Activated naive CD4-positive, alpha-beta T cell treated with Interleukin-2 at 50 U/mL for 16 hours (primary cell): ENCODE results near the gene RNF181.
"Not testable (repeated sequence)": the region's sequence is repeated elsewhere in the genome, so short reads cannot be mapped to it uniquely, and the experiment has no call there.

Source experiments
- DNase-seq: peaks from one replicate; pipeline ENCODE4 v3.0.0-alpha.2; 2020

RNF181 gene, protein sequence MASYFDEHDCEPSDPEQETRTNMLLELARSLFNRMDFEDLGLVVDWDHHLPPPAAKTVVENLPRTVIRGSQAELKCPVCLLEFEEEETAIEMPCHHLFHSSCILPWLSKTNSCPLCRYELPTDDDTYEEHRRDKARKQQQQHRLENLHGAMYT

DNA sequence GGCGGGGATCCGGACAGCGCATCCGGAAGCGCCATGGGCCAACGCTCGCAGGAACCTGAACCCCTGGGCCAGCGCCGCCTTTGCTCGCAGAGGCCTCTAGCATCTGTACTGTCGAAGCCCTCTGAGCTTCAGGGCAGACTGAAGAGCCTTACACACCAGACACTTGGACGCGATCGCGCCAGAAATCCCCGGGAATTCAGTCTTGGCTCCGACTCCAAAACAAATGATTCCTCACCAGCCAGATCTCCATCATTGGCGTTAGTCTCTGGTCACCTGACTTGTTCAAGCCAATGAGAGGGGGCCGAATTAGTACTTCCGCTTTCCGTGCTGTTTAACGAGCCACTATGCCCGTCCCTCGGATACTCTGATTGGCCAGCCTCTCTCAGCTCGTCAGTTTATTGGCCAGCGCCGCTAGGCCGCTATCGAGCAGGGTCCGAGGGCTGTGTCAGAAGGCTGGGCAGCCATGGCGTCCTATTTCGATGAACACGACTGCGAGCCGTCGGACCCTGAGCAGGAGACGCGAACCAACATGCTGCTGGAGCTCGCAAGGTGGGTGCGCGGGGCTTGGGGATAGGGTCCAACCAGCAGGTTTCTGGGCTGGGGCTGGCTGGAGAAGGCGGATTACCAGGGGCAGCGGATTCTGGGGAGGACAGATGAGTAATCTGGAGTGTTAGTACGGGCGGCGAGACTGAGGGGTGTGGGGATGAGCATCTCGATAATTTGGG lies at the start of gene RNF181:
TSS of gene RNF181 (plus strand) at position 445 of the 725 bp plus-strand sequence. CDS start at position 464, 19 bp downstream.
- peak; percentile 91 for DNase-seq

DNA sequence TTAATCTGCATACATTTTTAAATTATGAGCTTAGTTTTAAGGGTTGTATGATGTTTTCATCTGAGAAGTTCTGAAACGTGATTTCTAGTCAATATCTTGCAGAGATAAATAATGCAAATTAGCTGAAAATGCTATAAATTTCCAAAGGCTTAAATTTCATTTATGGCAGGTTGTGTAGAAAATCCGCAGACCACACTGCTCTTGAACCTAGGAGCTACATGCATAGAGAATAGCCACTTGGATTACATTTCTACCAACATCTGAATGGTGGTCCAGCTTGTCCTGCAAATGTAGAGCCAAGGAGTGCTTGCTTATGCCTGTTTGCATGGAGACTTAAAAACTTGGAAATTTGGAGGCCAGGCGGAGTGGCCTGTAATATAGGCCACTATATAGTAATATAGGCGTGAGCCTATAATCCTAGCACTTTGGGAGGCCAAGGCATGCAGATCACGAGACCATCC lies 49.7 kb upstream of the RNF181 start:
- DNase-seq: no peak

DNA sequence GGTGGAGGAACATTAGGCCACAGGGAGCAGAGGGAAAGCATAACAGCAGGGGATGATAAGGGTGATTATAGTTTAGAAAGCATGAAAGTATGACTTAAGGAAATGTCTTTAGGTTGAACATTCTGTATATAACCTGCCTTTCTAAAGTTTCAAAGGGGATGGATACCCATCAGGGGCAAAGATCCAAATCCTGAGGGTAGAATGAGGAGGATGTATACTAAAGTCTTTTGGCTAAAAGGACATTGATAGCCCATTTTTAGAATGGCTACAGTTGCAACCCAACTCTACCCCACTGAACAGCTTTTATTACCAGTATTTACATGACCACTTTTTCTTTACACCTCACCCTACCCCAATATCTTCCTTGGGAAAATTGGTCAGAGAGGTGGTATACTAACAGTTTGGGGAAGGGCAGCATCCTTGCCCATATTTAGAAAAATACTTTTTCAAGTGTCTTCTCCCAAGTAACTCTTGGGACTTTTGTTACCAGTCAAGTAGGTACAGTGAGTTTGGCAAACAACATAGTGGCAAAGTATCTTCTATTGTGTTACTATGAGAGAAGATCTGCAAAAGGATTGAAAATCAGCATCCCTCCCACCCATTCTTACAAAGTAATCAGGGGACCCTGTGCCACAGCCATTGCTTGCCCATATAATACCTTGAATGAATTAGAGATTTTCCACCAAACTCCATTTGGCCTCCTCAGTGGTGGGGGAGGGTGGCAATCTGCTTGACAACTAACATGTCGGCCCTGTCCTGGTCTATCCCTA lies 48.3 kb upstream of the RNF181 start:
- DNase-seq: no peak

DNA sequence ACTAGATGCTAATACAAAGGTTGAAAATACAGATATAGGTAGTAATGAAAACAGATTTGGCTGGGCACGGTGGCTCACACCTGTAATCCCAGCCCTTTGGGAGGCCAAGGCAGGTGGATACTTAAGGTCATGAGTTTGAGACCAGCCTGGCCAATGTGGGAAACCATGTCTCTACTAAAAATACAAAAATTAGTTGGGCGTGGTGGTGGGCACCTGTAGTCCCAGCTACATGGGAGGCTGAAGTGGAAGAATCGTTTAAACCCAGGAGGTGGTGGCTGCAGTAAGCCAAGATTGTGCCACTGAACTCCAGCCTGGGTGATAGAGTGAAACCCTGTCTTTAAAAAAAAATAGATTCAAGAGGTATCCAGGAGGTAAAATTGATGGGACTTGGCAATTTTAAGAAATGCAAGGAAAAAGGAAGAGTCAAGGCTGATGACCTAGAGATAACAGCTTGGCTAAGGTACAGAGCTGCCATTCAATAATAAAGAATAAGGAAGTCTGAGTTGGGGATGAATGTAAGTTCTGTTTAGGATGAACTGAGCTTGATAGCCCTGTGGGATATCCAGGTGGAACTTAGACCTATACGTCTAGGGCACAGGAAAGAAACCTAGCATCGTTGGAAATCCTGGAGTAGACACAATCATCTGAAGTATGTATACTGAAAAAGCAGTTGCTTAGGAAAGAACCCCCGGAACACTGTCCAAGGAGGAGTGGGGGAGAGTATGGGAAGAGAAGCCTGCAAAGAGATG lies 47.5 kb upstream of the RNF181 start:
- no peak for DNase-seq

DNA sequence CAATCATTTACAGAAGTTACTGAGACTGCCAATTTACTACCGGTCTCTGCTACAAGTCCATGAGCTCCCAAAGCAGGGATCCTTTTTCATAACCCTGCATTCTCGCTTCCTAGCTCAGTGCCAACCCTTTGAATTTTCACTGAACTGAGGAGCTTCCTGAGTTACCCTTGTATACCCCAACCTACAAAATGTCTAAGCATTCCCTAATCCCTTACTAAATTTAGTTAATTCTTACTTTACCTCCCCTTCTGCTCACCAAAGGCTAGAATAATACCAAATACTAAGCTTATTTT lies 47.0 kb upstream of the RNF181 start:
- no peak for DNase-seq

DNA sequence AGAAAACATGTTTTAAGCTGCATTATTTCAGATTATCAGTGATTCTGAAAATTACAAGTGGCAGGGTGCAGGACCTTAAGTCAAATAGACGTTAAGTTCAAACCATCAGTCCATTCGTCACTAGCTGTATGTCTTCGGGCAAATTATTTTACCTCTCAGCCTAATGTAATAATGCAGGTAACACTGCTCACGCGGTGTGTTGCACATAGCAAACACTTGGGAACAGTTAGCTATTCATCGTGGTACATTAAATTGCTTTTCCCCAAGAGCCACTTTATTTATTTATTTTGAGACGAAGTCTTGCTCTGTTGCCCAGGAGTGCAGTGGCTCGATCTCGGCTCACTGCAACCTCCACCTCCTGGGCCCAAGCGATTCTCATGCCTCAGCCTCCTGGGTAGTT lies 46.5 kb upstream of the RNF181 start:
- no peak for DNase-seq

DNA sequence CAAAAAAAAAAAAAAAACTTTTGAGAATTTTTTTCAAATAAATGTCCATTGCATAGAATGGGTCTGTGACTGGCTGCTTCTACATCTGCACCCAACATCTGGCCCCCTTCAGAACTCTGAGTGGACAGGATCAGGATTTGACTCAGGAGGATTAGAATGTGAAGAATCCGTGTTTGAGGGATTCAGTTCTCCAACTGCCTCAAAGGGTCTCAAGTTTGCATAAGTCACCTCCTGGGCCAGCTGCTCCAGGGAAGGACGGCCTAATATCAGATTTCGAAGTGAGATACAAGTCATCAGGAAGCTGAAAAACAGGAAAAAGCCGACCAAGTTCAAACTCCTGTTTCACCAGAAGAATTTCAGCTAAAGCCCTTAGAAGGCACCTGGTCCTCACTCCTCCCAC lies 45.7 kb upstream of the RNF181 start:
- no peak for DNase-seq

DNA sequence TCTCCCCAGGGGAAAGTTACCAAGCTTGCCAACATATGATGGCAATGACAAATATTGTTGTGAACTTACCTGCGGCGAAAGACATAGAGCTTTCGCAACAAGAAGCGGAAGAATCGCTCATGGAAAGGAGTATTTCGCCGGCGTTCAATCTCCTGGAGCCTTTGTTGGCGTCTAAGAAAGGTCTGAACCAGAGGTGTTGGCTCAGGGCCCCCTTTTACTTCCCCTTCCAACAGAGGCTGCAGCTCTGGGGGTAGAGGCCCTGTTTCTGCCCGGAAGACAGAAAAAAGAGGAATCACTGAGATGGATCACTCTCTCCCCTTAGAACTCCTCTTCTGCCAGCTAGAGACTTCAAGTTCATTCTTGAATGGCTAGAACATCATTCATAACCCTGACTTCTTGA lies 45.1 kb upstream of the RNF181 start:
- no peak for DNase-seq

DNA sequence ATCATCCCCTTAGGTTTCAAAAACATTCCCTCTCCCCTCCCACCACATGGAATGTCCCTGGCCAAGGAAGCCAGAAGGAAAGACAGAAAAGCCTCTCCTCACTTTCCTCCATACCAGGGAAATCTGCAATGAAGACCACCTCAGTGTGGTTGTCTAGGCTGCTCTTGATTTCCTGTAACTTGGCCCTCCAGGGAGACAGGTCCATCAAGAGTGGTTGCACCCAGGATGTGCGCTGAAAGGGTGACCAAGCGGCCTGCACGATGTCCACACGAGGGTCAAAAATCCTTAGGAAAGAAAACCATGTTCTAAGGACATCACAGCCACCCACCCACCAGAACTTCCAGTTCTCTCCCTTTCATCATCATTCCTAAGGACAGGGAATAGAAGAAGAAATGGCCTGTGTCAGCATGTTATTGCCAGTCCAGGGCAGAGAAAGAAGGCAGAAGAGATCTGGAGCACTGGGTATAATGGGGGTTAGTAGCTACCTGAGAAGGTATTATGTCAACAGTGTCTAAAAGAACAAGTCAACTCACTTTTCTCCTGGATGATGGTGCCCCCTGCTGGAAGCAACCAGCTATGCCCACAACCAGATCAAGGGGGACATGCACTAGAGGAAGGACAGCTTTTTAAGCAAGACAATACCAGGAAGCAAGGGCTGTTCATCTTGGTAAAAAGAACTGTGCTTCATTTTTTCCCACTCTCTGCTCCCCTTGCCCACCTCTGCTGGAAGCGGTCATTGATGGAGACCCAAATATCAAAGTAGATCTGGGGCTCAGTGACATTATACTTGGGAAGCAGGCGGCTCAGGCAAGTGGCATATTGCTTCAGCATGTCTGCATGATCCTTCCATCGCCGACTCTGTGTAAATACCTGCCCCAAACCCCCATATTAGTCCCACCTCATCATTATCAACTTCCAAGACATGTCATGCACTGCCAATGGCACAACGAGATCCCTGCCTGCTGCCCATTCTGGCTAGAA lies 43.6 kb upstream of the RNF181 start:
- peak; percentile 87 for DNase-seq

DNA sequence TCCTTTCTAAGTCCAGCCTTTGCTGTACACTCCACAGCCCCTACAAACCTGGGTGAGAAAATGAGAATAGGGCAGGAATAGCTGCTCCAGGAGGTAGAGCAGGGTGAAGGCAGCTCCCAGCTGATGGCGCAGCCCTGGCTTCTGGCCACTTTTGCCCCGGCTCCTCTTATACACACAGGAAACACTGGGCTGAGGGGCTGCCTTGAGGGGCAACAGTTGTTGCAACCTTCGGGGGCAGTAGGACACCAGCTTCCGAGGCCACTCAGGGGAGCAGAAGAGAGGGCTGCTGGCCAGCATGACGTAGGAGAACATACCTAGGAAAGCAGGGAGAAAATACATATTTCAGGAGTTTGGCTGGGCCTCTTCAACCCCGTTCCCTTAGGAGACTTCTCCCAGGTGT lies 42.4 kb upstream of the RNF181 start:
- DNase-seq: no peak

DNA sequence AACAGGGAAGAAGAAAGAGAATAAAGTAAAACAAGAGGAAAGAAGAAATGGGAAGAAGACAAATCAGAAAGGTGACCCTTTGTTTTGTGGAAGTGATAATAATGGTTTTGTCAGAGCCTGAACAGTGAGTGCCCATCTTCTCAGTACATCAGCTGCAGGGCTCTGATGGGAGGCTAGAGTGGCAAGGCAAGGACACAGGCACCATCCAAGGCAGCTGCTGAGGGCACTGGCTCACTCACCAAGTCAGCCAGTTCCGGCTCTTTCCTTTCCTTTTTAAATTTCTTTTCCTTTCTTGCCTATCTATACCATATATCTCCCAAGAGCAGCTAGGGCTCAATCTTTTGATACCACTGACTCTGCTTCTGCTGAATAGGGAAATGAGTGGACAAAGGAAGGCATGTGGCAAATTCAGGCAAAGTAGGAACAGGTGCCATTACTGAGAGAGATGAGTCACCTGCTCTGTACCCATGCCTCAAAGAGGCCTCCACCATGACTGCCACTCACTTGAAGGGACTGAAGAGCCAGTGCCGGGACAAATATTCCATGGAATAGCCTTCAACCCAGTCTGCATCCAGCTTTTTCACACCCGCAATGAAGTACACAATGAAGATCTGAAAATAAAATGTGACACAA lies 40.4 kb upstream of the RNF181 start:
- DNase-seq: no peak

DNA sequence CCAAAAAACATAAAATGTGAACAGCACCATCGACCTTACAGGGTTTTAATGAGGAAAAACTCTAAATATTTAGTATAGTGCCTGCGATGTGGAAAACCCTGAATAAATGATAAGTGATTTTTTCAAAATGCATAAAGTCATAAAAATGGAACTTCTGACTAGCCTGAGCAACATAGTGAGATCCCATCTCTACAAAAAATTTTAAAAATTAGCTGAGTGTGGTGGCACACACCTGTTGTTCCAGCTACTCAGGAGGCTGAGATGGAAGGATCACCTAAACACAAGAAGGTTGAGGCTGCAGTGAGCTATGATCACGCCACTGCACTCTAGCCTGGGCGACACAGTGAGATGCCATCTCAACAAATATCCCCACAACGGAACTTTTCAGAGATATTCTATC lies 38.4 kb upstream of the RNF181 start:
- no peak for DNase-seq

DNA sequence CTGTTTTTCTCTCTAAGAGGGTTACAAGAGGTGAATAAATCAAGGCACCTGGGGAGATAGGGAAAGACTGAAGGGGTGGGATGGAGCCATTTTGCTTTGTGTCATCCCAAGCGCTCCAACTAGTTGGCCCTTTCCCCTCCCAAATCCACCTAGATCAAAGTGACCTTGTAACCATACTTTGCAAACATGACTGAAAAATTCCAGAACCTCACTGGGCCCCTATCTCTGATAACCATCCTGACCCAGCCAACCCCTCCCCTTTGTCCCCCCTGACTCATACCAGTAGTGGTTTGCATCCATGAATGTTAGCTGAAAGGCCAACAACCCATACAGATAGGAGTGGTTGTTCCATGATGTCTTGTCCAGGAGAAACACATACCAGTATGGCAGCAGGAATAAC lies 37.4 kb upstream of the RNF181 start:
- DNase-seq: no peak

DNA sequence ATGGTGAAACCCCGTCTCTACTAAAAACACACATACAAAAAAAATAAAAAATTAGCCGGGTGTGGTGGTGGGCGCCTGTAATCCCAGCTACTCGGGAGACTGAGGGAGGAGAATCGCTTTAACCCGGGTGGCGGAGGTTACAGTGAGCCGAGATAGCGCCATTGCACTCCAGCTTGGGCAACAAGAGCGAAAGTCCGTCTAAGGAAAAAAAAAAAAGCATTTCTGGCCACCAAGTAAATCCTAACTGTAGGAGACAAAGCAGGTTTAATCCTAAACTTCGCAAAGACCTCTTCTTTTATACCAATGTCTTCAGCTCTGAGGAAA lies 35.2 kb upstream of the RNF181 start:
- not testable (repeated sequence) for DNase-seq

DNA sequence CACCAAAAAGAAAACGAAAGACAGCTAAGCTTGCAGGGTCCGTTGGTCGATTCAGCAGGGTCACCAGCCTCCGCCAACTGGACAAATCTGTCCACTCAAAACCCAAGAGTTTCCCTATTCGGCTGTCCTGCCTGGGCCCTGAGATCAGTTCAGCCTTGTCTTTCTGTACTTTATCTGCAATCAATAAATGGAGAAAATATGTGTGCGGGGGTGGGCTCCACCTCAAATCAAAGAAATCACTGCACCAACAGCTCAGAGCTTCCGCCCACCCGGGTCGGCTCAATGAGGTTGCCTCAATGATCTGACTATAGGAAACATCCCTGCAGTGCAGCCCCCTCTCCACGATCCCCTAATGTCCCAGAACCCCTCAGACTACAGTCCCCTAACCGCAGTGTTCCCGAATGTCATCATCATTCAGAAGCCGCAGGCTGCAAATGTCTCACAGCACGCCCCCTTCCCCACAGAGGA lies 34.7 kb upstream of the RNF181 start:
- no peak for DNase-seq

DNA sequence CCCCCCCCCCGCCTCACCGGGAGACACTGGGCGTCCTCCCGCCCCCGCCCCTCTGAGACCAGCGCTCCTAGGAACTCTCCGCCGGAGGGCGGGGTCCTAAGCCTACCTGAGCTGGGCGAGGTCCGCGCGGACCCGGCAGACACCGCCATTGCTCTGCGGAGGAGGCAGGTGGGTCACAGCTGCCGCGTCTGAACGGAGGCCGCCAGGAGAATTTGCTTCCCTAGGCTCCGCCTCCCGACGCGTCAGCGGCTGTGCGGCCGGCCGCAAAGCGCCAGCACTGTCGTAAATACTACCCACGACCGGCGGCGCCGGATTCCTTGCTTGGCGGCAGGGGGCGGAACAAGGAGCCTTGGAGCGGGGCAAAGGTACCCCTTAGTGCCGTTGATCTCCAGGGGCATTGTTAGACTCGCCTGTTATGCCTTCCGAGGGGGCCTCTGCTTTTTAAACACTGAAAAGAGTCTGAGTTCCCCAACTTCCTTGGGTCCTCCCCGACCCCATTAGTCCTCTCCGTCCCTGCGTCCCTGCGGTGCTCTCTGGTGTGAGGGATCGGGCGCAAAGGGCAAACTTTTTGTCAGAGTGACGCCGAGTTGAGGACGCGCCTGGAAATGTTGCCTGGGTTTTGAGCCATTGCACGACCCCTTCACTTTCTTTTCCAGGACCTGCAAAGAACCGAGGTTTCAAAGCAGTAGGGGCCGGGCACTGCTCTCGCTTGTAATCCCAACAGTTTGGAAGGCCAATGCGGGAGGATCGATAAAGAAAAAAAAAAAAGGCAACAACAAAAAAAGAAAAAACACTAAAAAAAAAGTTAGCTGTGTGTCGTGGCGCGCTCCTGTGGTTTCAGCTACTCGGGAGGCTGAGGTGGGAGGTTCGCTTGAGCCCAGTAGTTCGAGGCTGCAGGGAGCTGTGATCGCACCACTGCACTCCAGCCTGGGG lies 34.0 kb upstream of the RNF181 start, which contains the start of gene GGCX:
TSS of gene GGCX (minus strand) at position 214 of the 933 bp plus-strand sequence. CDS start at position 149, 65 bp downstream.
- peak; percentile 96 for DNase-seq

DNA sequence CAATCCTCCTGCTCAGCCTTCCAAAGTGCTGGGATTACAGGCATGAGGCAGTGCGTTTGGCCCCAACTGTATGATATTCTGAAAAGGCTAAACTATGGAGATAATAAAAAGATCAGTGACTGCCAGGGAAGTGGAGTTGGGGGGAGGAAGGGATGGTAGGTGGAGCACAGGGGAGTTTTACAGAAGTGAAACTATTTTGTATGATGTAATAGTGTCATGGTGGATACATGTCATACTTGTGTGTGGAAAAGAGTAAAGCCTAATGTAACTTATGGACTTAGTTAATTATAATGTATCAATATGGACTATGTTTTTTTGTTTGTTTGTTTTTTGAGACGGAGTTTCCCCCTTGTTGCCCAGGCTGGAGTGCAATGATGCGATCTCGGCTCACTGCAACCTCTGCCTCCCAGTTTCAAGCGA lies 31.4 kb upstream of the RNF181 start:
- DNase-seq: no peak

DNA sequence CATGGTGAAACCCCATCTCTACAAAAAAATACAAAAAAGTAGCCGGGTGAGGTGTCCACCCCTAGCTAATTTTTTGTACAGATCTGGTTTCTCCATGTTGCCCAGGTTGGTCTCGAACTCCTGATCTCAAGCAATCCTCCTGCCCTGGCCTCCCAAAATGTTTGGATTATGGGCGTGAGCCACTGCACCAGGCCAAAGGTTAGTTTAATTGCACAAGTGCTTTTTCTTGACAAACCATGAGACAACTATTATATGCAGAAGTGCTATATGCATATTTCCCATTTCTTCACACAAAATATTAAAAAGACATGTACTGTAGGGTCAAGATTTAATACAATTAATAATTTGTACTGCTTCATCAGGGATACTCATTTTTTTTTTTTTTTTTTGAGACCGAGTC lies 29.3 kb upstream of the RNF181 start:
- no peak for DNase-seq

DNA sequence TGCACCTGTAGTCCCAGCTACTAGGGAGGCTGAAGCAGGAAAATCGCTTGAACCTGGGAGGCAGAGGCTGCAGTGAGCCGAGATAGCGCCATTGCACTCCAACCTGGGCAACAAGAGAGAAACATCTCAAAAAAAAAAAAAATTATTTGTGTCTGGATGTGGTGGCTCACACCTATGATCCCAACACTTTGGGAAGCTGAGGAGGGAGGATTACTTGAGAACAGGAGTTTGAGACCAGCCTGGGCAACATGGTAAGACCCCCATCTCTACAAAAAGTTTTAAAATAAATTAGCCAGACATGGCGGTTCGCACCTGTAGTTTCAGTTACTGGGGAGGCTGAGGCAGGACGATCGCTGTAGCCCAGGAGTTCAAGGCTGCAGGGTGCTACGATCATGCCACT lies 19.8 kb upstream of the RNF181 start:
- no peak for DNase-seq

DNA sequence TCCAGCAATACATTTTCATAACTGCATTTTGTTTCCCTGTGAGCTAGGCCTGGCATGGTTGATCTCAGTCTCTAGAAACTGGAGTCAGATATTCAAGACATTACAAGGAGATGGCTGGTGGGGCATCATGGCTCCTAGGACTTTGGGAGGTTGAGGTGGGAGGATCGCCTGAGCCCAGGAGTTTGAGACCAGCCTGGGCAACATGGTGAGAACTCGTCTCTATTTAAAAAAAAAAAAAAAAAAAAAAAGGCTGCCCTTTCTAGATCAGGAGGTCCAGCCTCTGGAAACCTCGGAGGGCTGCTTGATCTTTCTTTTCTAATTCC lies 18.5 kb upstream of the RNF181 start:
- DNase-seq: no peak
